Ovary (tissue), 3 donors: Measurements from ENCODE around the gene CAMTA1.

Source experiments
- EP300 ChIP-seq: sonication (generic); formaldehyde crosslinking; IDR thresholded peaks from one replicate; pipeline ENCODE4 v1.6.1; 2017; ENCODE audit warnings: antibody characterized with exemption
- POLR2A ChIP-seq: fragments of 450-650 bp; IDR thresholded peaks from one replicate; pipeline ENCODE4 v1.6.1; 2017; ENCODE audit warnings: antibody characterized with exemption, mild to moderate bottlenecking, moderate library complexity
- TF ChIP-seq, protein P1 (sequence below), 3 donors: fragments of 450-650 bp in 2 of 3; fragments of 200-600 bp in 1 of 3; IDR thresholded peaks; one replicate each; pipeline versions ENCODE4 v1.5.1 to v1.8.0; 2016 to 2022; ENCODE audit warnings: antibody characterized with exemption in 3 of 3, mild to moderate bottlenecking in 1 of 3
- donor health status: DM: no; HTN: no; CAD: no.

- TF ChIP-seq, protein P1, sequence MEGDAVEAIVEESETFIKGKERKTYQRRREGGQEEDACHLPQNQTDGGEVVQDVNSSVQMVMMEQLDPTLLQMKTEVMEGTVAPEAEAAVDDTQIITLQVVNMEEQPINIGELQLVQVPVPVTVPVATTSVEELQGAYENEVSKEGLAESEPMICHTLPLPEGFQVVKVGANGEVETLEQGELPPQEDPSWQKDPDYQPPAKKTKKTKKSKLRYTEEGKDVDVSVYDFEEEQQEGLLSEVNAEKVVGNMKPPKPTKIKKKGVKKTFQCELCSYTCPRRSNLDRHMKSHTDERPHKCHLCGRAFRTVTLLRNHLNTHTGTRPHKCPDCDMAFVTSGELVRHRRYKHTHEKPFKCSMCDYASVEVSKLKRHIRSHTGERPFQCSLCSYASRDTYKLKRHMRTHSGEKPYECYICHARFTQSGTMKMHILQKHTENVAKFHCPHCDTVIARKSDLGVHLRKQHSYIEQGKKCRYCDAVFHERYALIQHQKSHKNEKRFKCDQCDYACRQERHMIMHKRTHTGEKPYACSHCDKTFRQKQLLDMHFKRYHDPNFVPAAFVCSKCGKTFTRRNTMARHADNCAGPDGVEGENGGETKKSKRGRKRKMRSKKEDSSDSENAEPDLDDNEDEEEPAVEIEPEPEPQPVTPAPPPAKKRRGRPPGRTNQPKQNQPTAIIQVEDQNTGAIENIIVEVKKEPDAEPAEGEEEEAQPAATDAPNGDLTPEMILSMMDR (IDR thresholded peaks at IDR 0.05) = no peak
- TF ChIP-seq POLR2A (no peak), EP300 (no peak)
These were observed 634.8 kb downstream of the CAMTA1 start for GRCh38 chr1:7420098-7420445.
